Measurements from ENCODE around the gene ZBTB42.

Gene ZBTB42

GRCh38 chr14:104852280-104852663 is 51.4 kb downstream of the ZBTB42 start:
- TF ChIP-seq POLR2AphosphoS5 (IDR thresholded peaks at IDR 0.05; ENCODE audit: low read depth, low read length) (no peak), SIN3A (IDR thresholded peaks at IDR 0.05; ENCODE audit: borderline replicate concordance, insufficient read depth, low read length) (no peak), FOXP2 (optimal IDR thresholded peaks at IDR 0.05; ENCODE audit: borderline replicate concordance, extremely low read depth, extremely low read length, insufficient read depth) (no peak), TAF1 (IDR thresholded peaks at IDR 0.05; ENCODE audit: borderline replicate concordance, insufficient read depth, low read length) (no peak), REST (IDR thresholded peaks at IDR 0.05; ENCODE audit: insufficient read depth in 1 of 2, low read depth in 2 of 2, low read length in 2 of 2) (no peak)
